Measurements from ENCODE around the gene CCDC102B. TPM values are rescaled to one million over a fixed set of nuclear protein-coding genes. Genes with fewer than 3 reads are reported as not detected.

The CCDC102B gene
- total and polyA plus RNA-seq, 12 donors, result 2.7 to 16.7 (median 8.6) TPM

- DNase-seq, result no peak
- WGBS, 4 donors, result 62 to 69% (median 66%) methylated on average over 3 of the region's 3 CpGs
- H3K9me3 ChIP-seq (replicated peaks in 1 of 3), result no peaks in the 10 kb centered on the region
- no peaks in the 10 kb centered on the region for H3K36me3 ChIP-seq (replicated peaks in 1 of 2)
- no peak overlapping the region for H3K27ac ChIP-seq
- H3K4me1 ChIP-seq (replicated peaks in 1 of 2), result no peaks in the 10 kb centered on the region
- H3K27me3 ChIP-seq, result no peaks in the 10 kb centered on the region
- intact Hi-C loops (cut with DNase I), result no loop called here
- no peak overlapping the region for H3K4me3 ChIP-seq
- TF ChIP-seq CTCF (IDR thresholded peaks at IDR 0.05) (no peak), POLR2A (IDR thresholded peaks at IDR 0.05) (no peak)
Measured at GRCh38 chr18:69071680-69072079, 273.8 kb downstream of the CCDC102B start.

- no peaks in the 10 kb centered on the region for H3K9me3 ChIP-seq (replicated peaks in 1 of 3)
- no peak overlapping the region for H3K27ac ChIP-seq
- TF ChIP-seq POLR2A (IDR thresholded peaks at IDR 0.05), result no peak
- no peak for TF ChIP-seq CTCF (IDR thresholded peaks at IDR 0.05)
- H3K4me1 ChIP-seq (replicated peaks in 1 of 2), result no peaks in the 10 kb centered on the region
- no peaks in the 10 kb centered on the region for H3K36me3 ChIP-seq (replicated peaks in 1 of 2)
- 52 to 63% (median 61%) methylated on average over 2 of the region's 2 CpGs for WGBS, 4 donors
- DNase-seq, result no peak
- H3K4me3 ChIP-seq, result no peak overlapping the region
- H3K27me3 ChIP-seq, result no peaks in the 10 kb centered on the region
- intact Hi-C loops (cut with DNase I), result no loop called here
Measured at GRCh38 chr18:69081846-69082245, 284.0 kb downstream of the CCDC102B start.

GRCh38 chr18:69082499-69082898, 284.6 kb downstream of the CCDC102B start:
- no peaks in the 10 kb centered on the region for H3K36me3 ChIP-seq (replicated peaks in 1 of 2)
- H3K27me3 ChIP-seq, result no peaks in the 10 kb centered on the region
- no peak overlapping the region for H3K27ac ChIP-seq
- no peak overlapping the region for H3K4me3 ChIP-seq
- no peak for DNase-seq
- no peaks in the 10 kb centered on the region for H3K9me3 ChIP-seq (replicated peaks in 1 of 3)
- TF ChIP-seq POLR2A (IDR thresholded peaks at IDR 0.05) (no peak), CTCF (IDR thresholded peaks at IDR 0.05) (no peak)
- H3K4me1 ChIP-seq (replicated peaks in 1 of 2), result no peaks in the 10 kb centered on the region
- intact Hi-C loops (cut with DNase I), result no loop called here
- WGBS, 4 donors, result 64 to 80% (median 68%) methylated on average over 1 of the region's 1 CpG

GRCh38 chr18:69085951-69086350, 288.1 kb downstream of the CCDC102B start:
- TF ChIP-seq CTCF (IDR thresholded peaks at IDR 0.05) (no peak), POLR2A (IDR thresholded peaks at IDR 0.05) (no peak)
- intact Hi-C loops (cut with DNase I), result no loop called here
- no peaks in the 10 kb centered on the region for H3K9me3 ChIP-seq (replicated peaks in 1 of 3)
- WGBS, 4 donors, result 65 to 74% (median 72%) methylated on average over 5 of the region's 5 CpGs
- no peak overlapping the region for H3K27ac ChIP-seq
- H3K4me1 ChIP-seq (replicated peaks in 1 of 2), result no peaks in the 10 kb centered on the region
- no peak overlapping the region for H3K4me3 ChIP-seq
- H3K36me3 ChIP-seq (replicated peaks in 1 of 2), result no peaks in the 10 kb centered on the region
- no peak for DNase-seq
- no peaks in the 10 kb centered on the region for H3K27me3 ChIP-seq
